ENCODE data around the gene H6PD.

H6PD gene

GRCh38 chr1:9257851-9258250 lies 23.3 kb downstream of the H6PD start:
- no peak for DNase-seq (ENCODE audit: low spot score)

GRCh38 chr1:9258629-9259028 lies 24.1 kb downstream of the H6PD start:
- Histone ChIP-seq H3K27ac (no peak overlapping the region), H3K4me3 (no peak overlapping the region)
- DNase-seq (ENCODE audit: low spot score) = no peak
- TF ChIP-seq CTCF (IDR thresholded peaks at IDR 0.05) = no peak

More at GRCh38 chr1:9257851-9258250, 23.3 kb downstream of the H6PD start:
- Histone ChIP-seq H3K4me3 (no peak overlapping the region), H3K27ac (no peak overlapping the region)
- no peak for TF ChIP-seq CTCF (IDR thresholded peaks at IDR 0.05)

- H3K4me3 ChIP-seq = no peak overlapping the region
- DNase-seq (ENCODE audit: low spot score) = no peak
- no peak overlapping the region for H3K27ac ChIP-seq
- no peak for TF ChIP-seq CTCF (IDR thresholded peaks at IDR 0.05)
Measured at GRCh38 chr1:9260059-9260766, 25.6 kb downstream of the H6PD start.

GRCh38 chr1:9261496-9261895 lies 26.9 kb downstream of the H6PD start:
- H3K4me3 ChIP-seq = no peak overlapping the region
- no peak for TF ChIP-seq CTCF (IDR thresholded peaks at IDR 0.05)
- H3K27ac ChIP-seq = no peak overlapping the region
- no peak for DNase-seq (ENCODE audit: low spot score)

GRCh38 chr1:9262096-9262986 lies 27.8 kb downstream of the H6PD start:
- no peak overlapping the region for H3K27ac ChIP-seq
- TF ChIP-seq CTCF (IDR thresholded peaks at IDR 0.05) = no peak
- no peak for DNase-seq (ENCODE audit: low spot score)
- H3K4me3 ChIP-seq = no peak overlapping the region

GRCh38 chr1:9263276-9263855 lies 28.8 kb downstream of the H6PD start:
- DNase-seq (ENCODE audit: low spot score) = no peak

More at GRCh38 chr1:9263276-9263855, 28.8 kb downstream of the H6PD start:
- no peak for TF ChIP-seq CTCF (IDR thresholded peaks at IDR 0.05)
- no peak overlapping the region for H3K4me3 ChIP-seq
- H3K27ac ChIP-seq = no peak overlapping the region
